Measurements from ENCODE around the gene RRH. TPM values are rescaled to one million over a fixed set of nuclear protein-coding genes. Genes with fewer than 3 reads are reported as not detected.
"Not testable (repeated sequence)": the region's sequence is repeated elsewhere in the genome, so short reads cannot be mapped to it uniquely, and the experiment has no call there.

Gene RRH
- polyA plus RNA-seq (0.09 to 0.20 TPM (median 0.15 TPM) in 3 replicates), polyA minus RNA-seq (0.56 to 0.64 TPM (median 0.56 TPM) in 3 replicates)
- polyA plus RNA-seq (2011; ENCODE audit: low read depth): not detected
- 0.06 TPM in 1 of 2 replicates, not detected in the other for polyA plus RNA-seq (2011; cell fraction: cytosol; rRNA removed)
- polyA plus RNA-seq (2011; cell fraction: nucleus; rRNA removed): 0.40 and 0.52 TPM in 2 replicates
- polyA plus RNA-seq (2012; ENCODE audit: low replicate concordance): 0.17 TPM in 1 of 2 replicates, not detected in the other
- polyA minus RNA-seq (2011; cell fraction: cytosol; rRNA and poly(A)+ RNA removed): not detected
- polyA minus RNA-seq (2011; cell fraction: nucleus; rRNA and poly(A)+ RNA removed): 0.39 TPM in 1 of 2 replicates, not detected in the other

GRCh38 chr4:109827672-109828071 is at the start of gene RRH:
Gene RRH, plus strand, starts transcription at chr4:109827972. Its CDS starts 56 bp downstream, at chr4:109828028.
- H2AFZ ChIP-seq (ENCODE audit: control insufficient read depth, low read length): no peak within 1 kb of the TSS
- H3K36me3 ChIP-seq (ENCODE audit: control insufficient read depth in 2 of 2, extremely low read depth in 1 of 2, insufficient read depth in 2 of 2, low read length in 2 of 2): peaks cover 2 to 6% of the 10 kb centered on the region in 2 experiments
- no peaks in the 10 kb centered on the region for H3K9me1 ChIP-seq (ENCODE audit: control insufficient read depth, extremely low read depth, insufficient read depth, low read length)
- no peak for DNase-seq (ENCODE audit: low read depth, low spot score)
- H3K9me3 ChIP-seq (ENCODE audit: control insufficient read depth, low read depth, low read length): no peaks in the 10 kb centered on the region
- H3K4me2 ChIP-seq (ENCODE audit: control insufficient read depth, extremely low read depth, insufficient read depth, low read depth, low read length): no peak within 1 kb of the TSS
- H3K79me2 ChIP-seq (ENCODE audit: control insufficient read depth, insufficient read depth, low read length): no peaks in the 10 kb centered on the region
- TF ChIP-seq CTCF (optimal IDR thresholded peaks at IDR 0.05 in 1 of 3, IDR thresholded peaks at IDR 0.05 in 1 of 3, conservative IDR thresholded peaks at IDR 0.05 in 1 of 3; ENCODE audit: extremely low read depth in 1 of 3, insufficient read depth in 2 of 3, low read length in 3 of 3): no peak
- no peak for TF ChIP-seq EZH2 (IDR thresholded peaks at IDR 0.05; ENCODE audit: low read length)
- H3K9ac ChIP-seq (ENCODE audit: control insufficient read depth, extremely low read depth, insufficient read depth, low read length): no peak within 1 kb of the TSS
- no peaks in the 10 kb centered on the region for H3K27me3 ChIP-seq (ENCODE audit: control insufficient read depth, extremely low read depth, insufficient read depth, low read length)
- H4K20me1 ChIP-seq (ENCODE audit: control insufficient read depth, extremely low read depth, insufficient read depth, low read length): no peaks in the 10 kb centered on the region
- FAIRE-seq: no peak
- dilution Hi-C loops (cut with MboI; ENCODE audit: extremely low pct_ligation_motif_present, low sequenced_read_pairs): no loop called here
- no peak within 1 kb of the TSS for H3K27ac ChIP-seq (ENCODE audit: control insufficient read depth, insufficient read depth, low read length)
- H3K4me3 ChIP-seq (ENCODE audit: control insufficient read depth in 2 of 3, extremely low read depth in 1 of 3, insufficient read depth in 2 of 3, low read depth in 1 of 3, low read length in 3 of 3): no peak within 1 kb of the TSS
- H3K4me1 ChIP-seq (ENCODE audit: control insufficient read depth, extremely low read depth, insufficient read depth, low read length): no peaks in the 10 kb centered on the region

GRCh38 chr4:109782092-109782491 is 45.7 kb upstream of the RRH start:
- H3K9me1 ChIP-seq (ENCODE audit: control insufficient read depth, extremely low read depth, insufficient read depth, low read length); H3K4me3 ChIP-seq (ENCODE audit: control insufficient read depth in 2 of 3, extremely low read depth in 1 of 3, insufficient read depth in 2 of 3, low read depth in 1 of 3, low read length in 3 of 3); H3K27ac ChIP-seq (ENCODE audit: control insufficient read depth, insufficient read depth, low read length); FAIRE-seq; H3K36me3 ChIP-seq (ENCODE audit: control insufficient read depth in 2 of 2, extremely low read depth in 1 of 2, insufficient read depth in 2 of 2, low read length in 2 of 2); H3K4me2 ChIP-seq (ENCODE audit: control insufficient read depth, extremely low read depth, insufficient read depth, low read depth, low read length); H3K9me3 ChIP-seq (ENCODE audit: control insufficient read depth, low read depth, low read length); H4K20me1 ChIP-seq (ENCODE audit: control insufficient read depth, extremely low read depth, insufficient read depth, low read length); H3K79me2 ChIP-seq (ENCODE audit: control insufficient read depth, insufficient read depth, low read length); H3K4me1 ChIP-seq (ENCODE audit: control insufficient read depth, extremely low read depth, insufficient read depth, low read length); H3K9ac ChIP-seq (ENCODE audit: control insufficient read depth, extremely low read depth, insufficient read depth, low read length); H2AFZ ChIP-seq (ENCODE audit: control insufficient read depth, low read length); H3K27me3 ChIP-seq (ENCODE audit: control insufficient read depth, extremely low read depth, insufficient read depth, low read length); dilution Hi-C loops (cut with MboI; ENCODE audit: extremely low pct_ligation_motif_present, low sequenced_read_pairs); DNase-seq (ENCODE audit: low read depth, low spot score): not testable (repeated sequence)

- Histone ChIP-seq H3K4me2 (ENCODE audit: control insufficient read depth, extremely low read depth, insufficient read depth, low read depth, low read length) (no peak overlapping the region), H3K27ac (ENCODE audit: control insufficient read depth, insufficient read depth, low read length) (no peak overlapping the region), H3K9me3 (ENCODE audit: control insufficient read depth, low read depth, low read length) (no peaks in the 10 kb centered on the region), H3K27me3 (ENCODE audit: control insufficient read depth, extremely low read depth, insufficient read depth, low read length) (no peaks in the 10 kb centered on the region), H3K4me1 (ENCODE audit: control insufficient read depth, extremely low read depth, insufficient read depth, low read length) (no peaks in the 10 kb centered on the region), H3K9ac (ENCODE audit: control insufficient read depth, extremely low read depth, insufficient read depth, low read length) (no peak overlapping the region), H3K79me2 (ENCODE audit: control insufficient read depth, insufficient read depth, low read length) (no peaks in the 10 kb centered on the region), H4K20me1 (ENCODE audit: control insufficient read depth, extremely low read depth, insufficient read depth, low read length) (no peaks in the 10 kb centered on the region), H3K4me3 (ENCODE audit: control insufficient read depth in 2 of 3, extremely low read depth in 1 of 3, insufficient read depth in 2 of 3, low read depth in 1 of 3, low read length in 3 of 3) (no peak overlapping the region), H3K9me1 (ENCODE audit: control insufficient read depth, extremely low read depth, insufficient read depth, low read length) (no peaks in the 10 kb centered on the region), H3K36me3 (ENCODE audit: control insufficient read depth in 2 of 2, extremely low read depth in 1 of 2, insufficient read depth in 2 of 2, low read length in 2 of 2) (no peaks in the 10 kb centered on the region), H2AFZ (ENCODE audit: control insufficient read depth, low read length) (no peak overlapping the region)
- TF ChIP-seq CTCF (optimal IDR thresholded peaks at IDR 0.05 in 1 of 3, IDR thresholded peaks at IDR 0.05 in 1 of 3, conservative IDR thresholded peaks at IDR 0.05 in 1 of 3; ENCODE audit: extremely low read depth in 1 of 3, insufficient read depth in 2 of 3, low read length in 3 of 3): no peak
- no peak for TF ChIP-seq EZH2 (IDR thresholded peaks at IDR 0.05; ENCODE audit: low read length)
- DNase-seq (ENCODE audit: low read depth, low spot score) (no peak), FAIRE-seq (no peak)
- dilution Hi-C loops (cut with MboI; ENCODE audit: extremely low pct_ligation_motif_present, low sequenced_read_pairs): no loop called here
Measured at GRCh38 chr4:109786846-109787245, 40.9 kb upstream of the RRH start.

All from keratinocyte (primary cell).